Measurements from ENCODE around the gene MIER3. TPM values are rescaled to one million over a fixed set of nuclear protein-coding genes. Genes with fewer than 3 reads are reported as not detected.

The MIER3 gene
- polyA plus RNA-seq, 1 donor from 2014 or later, result 51.8 TPM

DNA sequence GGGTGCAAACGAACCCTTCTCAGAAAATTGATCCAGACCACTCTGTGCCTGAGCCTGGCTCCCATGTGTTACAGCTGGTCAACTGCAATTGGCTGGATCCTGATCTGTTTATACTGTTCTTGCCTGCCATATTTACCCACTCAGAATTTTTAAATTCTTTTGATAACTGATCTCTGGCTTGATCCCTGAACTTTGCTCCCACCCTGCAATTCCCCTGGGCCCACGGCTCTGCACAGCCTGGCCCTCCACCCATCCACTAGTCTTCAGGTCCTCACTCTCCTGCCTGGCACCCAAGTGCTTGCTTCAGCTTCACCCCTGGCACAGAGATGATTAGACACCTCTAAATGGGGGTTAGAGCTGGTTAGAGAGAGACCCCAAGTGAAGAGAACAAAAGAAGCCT, 25.9 kb upstream of the MIER3 start:
- no peaks in the 10 kb centered on the region for H3F3A ChIP-seq (ENCODE audit: insufficient read depth, low read length, poor library complexity, severe bottlenecking)
- H3K9ac ChIP-seq (ENCODE audit: low read length), result no peak overlapping the region
- H3K4me2 ChIP-seq (ENCODE audit: low read length), result no peak overlapping the region
- no peaks in the 10 kb centered on the region for H4K20me1 ChIP-seq (ENCODE audit: insufficient read depth)
- TF ChIP-seq TAF1 (IDR thresholded peaks at IDR 0.05; ENCODE audit: low read depth) (no peak), RAD21 (conservative IDR thresholded peaks at IDR 0.05) (no peak), EP300 (conservative IDR thresholded peaks at IDR 0.05; ENCODE audit: poor library complexity, severe bottlenecking) (no peak), REST (IDR thresholded peaks at IDR 0.05; ENCODE audit: borderline replicate concordance) (no peak), POLR2AphosphoS5 (IDR thresholded peaks at IDR 0.05) (no peak), SMC3 (conservative IDR thresholded peaks at IDR 0.05; ENCODE audit: poor library complexity) (no peak), CTCF (IDR thresholded peaks at IDR 0.05; ENCODE audit: poor library complexity, severe bottlenecking) (no peak), EZH2 (IDR thresholded peaks at IDR 0.05; ENCODE audit: borderline replicate concordance, insufficient read depth, low read length, poor library complexity, severe bottlenecking) (no peak), MXI1 (conservative IDR thresholded peaks at IDR 0.05; ENCODE audit: poor library complexity, severe bottlenecking) (no peak)
- no peaks in the 10 kb centered on the region for H3K36me3 ChIP-seq (ENCODE audit: insufficient read depth, low read length)
- no peaks in the 10 kb centered on the region for H3K79me2 ChIP-seq (replicated peaks; ENCODE audit: insufficient read depth, low read length)
- no peak overlapping the region for H2AFZ ChIP-seq (ENCODE audit: low read depth, low read length)
- H3K27ac ChIP-seq (ENCODE audit: low read length), result no peak overlapping the region
- no peaks in the 10 kb centered on the region for H3K9me2 ChIP-seq (ENCODE audit: insufficient read depth, low read length)
- no peaks in the 10 kb centered on the region for H3K27me3 ChIP-seq (ENCODE audit: insufficient read depth, low read depth, low read length)
- no peaks in the 10 kb centered on the region for H3K9me3 ChIP-seq (ENCODE audit: low read length)
- H3K4me3 ChIP-seq (ENCODE audit: low read length), result no peak overlapping the region

- Histone ChIP-seq H3K9me2 (ENCODE audit: insufficient read depth, low read length) (no peaks in the 10 kb centered on the region), H3K9ac (ENCODE audit: low read length) (no peak overlapping the region), H3K36me3 (ENCODE audit: insufficient read depth, low read length) (no peaks in the 10 kb centered on the region), H3K4me2 (ENCODE audit: low read length) (no peak overlapping the region), H3K9me3 (ENCODE audit: low read length) (no peaks in the 10 kb centered on the region), H2AFZ (ENCODE audit: low read depth, low read length) (no peak overlapping the region), H4K20me1 (ENCODE audit: insufficient read depth) (no peaks in the 10 kb centered on the region), H3F3A (ENCODE audit: insufficient read depth, low read length, poor library complexity, severe bottlenecking) (no peaks in the 10 kb centered on the region), H3K27ac (ENCODE audit: low read length) (no peak overlapping the region), H3K79me2 (replicated peaks; ENCODE audit: insufficient read depth, low read length) (no peaks in the 10 kb centered on the region), H3K27me3 (ENCODE audit: insufficient read depth, low read depth, low read length) (no peaks in the 10 kb centered on the region), H3K4me3 (ENCODE audit: low read length) (no peak overlapping the region)
- TF ChIP-seq EP300 (conservative IDR thresholded peaks at IDR 0.05; ENCODE audit: poor library complexity, severe bottlenecking), result no peak
- no peak for TF ChIP-seq RAD21 (conservative IDR thresholded peaks at IDR 0.05)
- no peak for TF ChIP-seq TAF1 (IDR thresholded peaks at IDR 0.05; ENCODE audit: low read depth)
- TF ChIP-seq MXI1 (conservative IDR thresholded peaks at IDR 0.05; ENCODE audit: poor library complexity, severe bottlenecking), result no peak
- no peak for TF ChIP-seq REST (IDR thresholded peaks at IDR 0.05; ENCODE audit: borderline replicate concordance)
- no peak for TF ChIP-seq EZH2 (IDR thresholded peaks at IDR 0.05; ENCODE audit: borderline replicate concordance, insufficient read depth, low read length, poor library complexity, severe bottlenecking)
Observed at GRCh38 chr5:56977021-56977420, 25.1 kb upstream of the MIER3 start.
